Lower leg skin (tissue), 3 donors: ENCODE measurements around the gene ABCD4.

ENCODE experiments used
- CTCF ChIP-seq, 3 donors: fragments of 450-650 bp; IDR thresholded peaks; one replicate each; pipeline ENCODE4 v1.5.1; 2016; ENCODE audit warnings: antibody characterized with exemption in 3 of 3, mild to moderate bottlenecking in 3 of 3, moderate library complexity in 2 of 3
- POLR2A ChIP-seq, 2 donors: fragments of 450-650 bp; IDR thresholded peaks; one replicate each; pipeline ENCODE4 v1.6.1; 2016 to 2017; ENCODE audit warnings: antibody characterized with exemption in 2 of 2, mild to moderate bottlenecking in 1 of 2, moderate library complexity in 1 of 2

- TF ChIP-seq CTCF (IDR thresholded peaks at IDR 0.05) (no peak), POLR2A (IDR thresholded peaks at IDR 0.05) (no peak)
Measured at GRCh38 chr14:74263181-74263580, 39.6 kb downstream of the ABCD4 start.
